HEK293T (cell line): Measurements from ENCODE around the gene KRT14.
"Not testable (repeated sequence)": the region's sequence is repeated elsewhere in the genome, so short reads cannot be mapped to it uniquely, and the experiment has no call there.

ENCODE experiments used
- CTCF ChIA-PET: fragments of 350-600 bp; formaldehyde crosslinking; extraction: SDS; loops from one replicate; lab custom pipeline; 2021; ENCODE audit warnings: antibody characterized with exemption, inconsistent platforms; lab: Yijun Ruan, JAX
- POLR2A ChIA-PET: fragments of 350-600 bp; formaldehyde crosslinking; extraction: SDS; loops from one replicate; lab custom pipeline; 2020; ENCODE audit warnings: antibody characterized with exemption, inconsistent platforms; lab: Yijun Ruan, JAX
- DNase-seq: peaks from one replicate; pipeline ENCODE4 v3.0.0; 2012; ENCODE audit warnings: mixed read lengths; ENCODE audit errors: extremely low spot score
- BHLHE40 ChIP-seq: fragments of 450-650 bp; IDR thresholded peaks from 2 replicates; pipeline ENCODE4 v1.6.1; 2016; ENCODE audit warnings: mild to moderate bottlenecking, moderate library complexity, borderline replicate concordance
- CTBP1 ChIP-seq: fragments of 450-650 bp; IDR thresholded peaks from 2 replicates; pipeline ENCODE4 v1.6.1; 2016; ENCODE audit warnings: borderline replicate concordance
- ELF4 ChIP-seq: fragments of 450-650 bp; IDR thresholded peaks from 2 replicates; pipeline ENCODE4 v1.6.1; 2017; ENCODE audit warnings: antibody characterized with exemption
- FOXA1 ChIP-seq: fragments of 450-650 bp; IDR thresholded peaks from 2 replicates; pipeline ENCODE4 v1.6.1; 2016; ENCODE audit warnings: mild to moderate bottlenecking
- FOXK2 ChIP-seq: fragments of 450-650 bp; IDR thresholded peaks from 2 replicates; pipeline ENCODE4 v1.6.1; 2016; ENCODE audit warnings: mild to moderate bottlenecking
- FOXM1 ChIP-seq: fragments of 450-650 bp; IDR thresholded peaks from 2 replicates; pipeline ENCODE4 v1.6.1; 2017; ENCODE audit warnings: mild to moderate bottlenecking, borderline replicate concordance
- HDGF ChIP-seq: fragments of 450-650 bp; IDR thresholded peaks from 2 replicates; pipeline ENCODE4 v1.6.1; 2017; ENCODE audit warnings: antibody characterized with exemption, borderline replicate concordance
- L3MBTL2 ChIP-seq: fragments of 450-650 bp; conservative IDR thresholded peaks from 2 replicates; pipeline ENCODE4 v1.6.1; 2016; ENCODE audit warnings: mild to moderate bottlenecking
- NFRKB ChIP-seq: fragments of 450-650 bp; IDR thresholded peaks from 2 replicates; pipeline ENCODE4 v1.6.1; 2016; ENCODE audit warnings: mild to moderate bottlenecking, moderate library complexity
- PKNOX1 ChIP-seq: fragments of 450-650 bp; IDR thresholded peaks from 2 replicates; pipeline ENCODE4 v1.6.1; 2016
- SP1 ChIP-seq: fragments of 450-650 bp; IDR thresholded peaks from 2 replicates; pipeline ENCODE4 v1.6.1; 2017
- TARDBP ChIP-seq: fragments of 450-650 bp; IDR thresholded peaks from 2 replicates; pipeline ENCODE4 v1.6.1; 2016
- ZNF384 ChIP-seq: fragments of 450-650 bp; IDR thresholded peaks from 2 replicates; pipeline ENCODE4 v1.6.1; 2016

The KRT14 gene

GRCh38 chr17:41615454-41615853 lies 28.8 kb upstream of the KRT14 start:
- POLR2A ChIA-PET = no interaction called here
- no peak for DNase-seq
- no peak for TF ChIP-seq L3MBTL2
- TF ChIP-seq FOXK2 = no peak
- no peak for TF ChIP-seq NFRKB
- TF ChIP-seq ELF4 = no peak
- no peak for TF ChIP-seq TARDBP
- TF ChIP-seq BHLHE40 = no peak
- CTCF ChIA-PET = no interaction called here

- DNase-seq, CTCF ChIA-PET, POLR2A ChIA-PET: not testable (repeated sequence)
These were observed 28.1 kb upstream of the KRT14 start for GRCh38 chr17:41614767-41615166.

GRCh38 chr17:41614098-41614497 lies 27.4 kb upstream of the KRT14 start:
- CTCF ChIA-PET = no interaction called here
- POLR2A ChIA-PET = no interaction called here
- DNase-seq = no peak
- TF ChIP-seq NFRKB = no peak
- no peak for TF ChIP-seq FOXM1
- TF ChIP-seq ELF4 = no peak

GRCh38 chr17:41613277-41614082 lies 26.8 kb upstream of the KRT14 start:
- POLR2A ChIA-PET = no interaction called here
- CTCF ChIA-PET = no interaction called here
- TF ChIP-seq PKNOX1 (no peak), FOXM1 (no peak), TARDBP (no peak), FOXA1 (no peak), BHLHE40 (no peak), HDGF (no peak), NFRKB (no peak), CTBP1 (no peak), L3MBTL2 (no peak), ZNF384 (no peak), SP1 (no peak)
- DNase-seq = no peak

GRCh38 chr17:41612376-41613160 lies 25.9 kb upstream of the KRT14 start, which contains the start of gene KRT16:
Gene KRT16 (minus strand): TSS chr17:41612767. CDS start chr17:41612688, 79 bp downstream.
- POLR2A ChIA-PET, DNase-seq, CTCF ChIA-PET: not testable (repeated sequence)

- DNase-seq = no peak
- CTCF ChIA-PET = no interaction called here
These were observed 24.4 kb upstream of the KRT14 start for GRCh38 chr17:41610965-41611640.

GRCh38 chr17:41610061-41610517 lies 23.4 kb upstream of the KRT14 start:
- POLR2A ChIA-PET, DNase-seq: not testable (repeated sequence)
- CTCF ChIA-PET = interaction anchor here (0.6 to 1.0 kb wide), 4 partner anchors 24 to 53 kb away, joined by 3 to 4 read pairs (median 3); no protein-coding TSS in a partner anchor

More at GRCh38 chr17:41610965-41611640, 24.4 kb upstream of the KRT14 start:
- TF ChIP-seq NFRKB (no peak), TARDBP (no peak), PKNOX1 (no peak), CTBP1 (no peak), FOXK2 (no peak), FOXM1 (no peak)
- POLR2A ChIA-PET = no interaction called here

- CTCF ChIA-PET = interaction anchor here (0.7 kb wide), 1 partner anchor 58 kb away, joined by 3 read pairs; no protein-coding TSS in a partner anchor
- POLR2A ChIA-PET, DNase-seq: not testable (repeated sequence)
These were observed 20.2 kb upstream of the KRT14 start for GRCh38 chr17:41606930-41607329.
